ENCODE results near the gene ZNF160. TPM values are rescaled to one million over a fixed set of nuclear protein-coding genes. Genes with fewer than 3 reads are reported as not detected.

ZNF160 gene
- total and polyA plus RNA-seq, 7 donors, result 3.7 to 70.3 (median 20.9) TPM

GRCh38 chr19:53082929-53083328 lies 20.3 kb downstream of the ZNF160 start:
- H3K36me3 ChIP-seq, result peaks cover 3 to 67% (median 22%) of the 10 kb centered on the region in 4 donors

GRCh38 chr19:53079313-53079924 lies 23.8 kb downstream of the ZNF160 start:
- Histone ChIP-seq H3K27me3 (no peaks in the 10 kb centered on the region), H3K4me1 (peaks cover 0 to 8% (median 2%) of the 10 kb centered on the region in 4 donors), H3K4me3 (no peak overlapping the region), H3K9me3 (peaks cover 0 to 6% (median 3%) of the 10 kb centered on the region in 4 donors), H3K36me3 (peaks cover 0 to 48% (median 19%) of the 10 kb centered on the region in 4 donors), H3K27ac (no peak overlapping the region)
- TF ChIP-seq EP300 (IDR thresholded peaks at IDR 0.05) (no peak), POLR2A (IDR thresholded peaks at IDR 0.05) (no peak), POLR2AphosphoS5 (IDR thresholded peaks at IDR 0.05) (no peak), CTCF (IDR thresholded peaks at IDR 0.05) (no peak)
- no peak for DNase-seq
- 81 to 83% methylated on average over 8 of the region's 8 CpGs for WGBS, 2 donors
- intact Hi-C loops (cut with DNase I), result loop anchor here (10.0 kb wide), 1 partner anchor 115 kb away; the partner anchor contains the start of gene ZNF665

More at GRCh38 chr19:53082929-53083328, 20.3 kb downstream of the ZNF160 start:
- Histone ChIP-seq H3K4me1 (no peaks in the 10 kb centered on the region), H3K4me3 (no peak overlapping the region), H3K27ac (no peak overlapping the region), H3K9me3 (peaks cover 0 to 6% (median 2%) of the 10 kb centered on the region in 4 donors), H3K27me3 (no peaks in the 10 kb centered on the region)
- TF ChIP-seq CTCF (IDR thresholded peaks at IDR 0.05) (no peak), POLR2A (IDR thresholded peaks at IDR 0.05) (no peak), POLR2AphosphoS5 (IDR thresholded peaks at IDR 0.05) (no peak), EP300 (IDR thresholded peaks at IDR 0.05) (no peak)
- no peak for DNase-seq
- WGBS, 2 donors, result 96 to 97% methylated on average over 3 of the region's 3 CpGs
- intact Hi-C loops (cut with DNase I), result no loop called here

GRCh38 chr19:53078668-53079067 lies 24.6 kb downstream of the ZNF160 start:
- Histone ChIP-seq H3K27me3 (no peaks in the 10 kb centered on the region), H3K4me1 (peaks cover 0 to 8% (median 2%) of the 10 kb centered on the region in 4 donors), H3K9me3 (peaks cover 0 to 9% (median 3%) of the 10 kb centered on the region in 4 donors), H3K36me3 (peaks cover 3 to 48% (median 23%) of the 10 kb centered on the region in 4 donors), H3K4me3 (no peak overlapping the region), H3K27ac (no peak overlapping the region)
- WGBS, 2 donors, result 87 to 97% methylated on average over 1 of the region's 1 CpG
- no peak for TF ChIP-seq POLR2A (IDR thresholded peaks at IDR 0.05)
- TF ChIP-seq POLR2AphosphoS5 (IDR thresholded peaks at IDR 0.05), result no peak
- no peak for TF ChIP-seq EP300 (IDR thresholded peaks at IDR 0.05)
- TF ChIP-seq CTCF (IDR thresholded peaks at IDR 0.05), result no peak
- no peak for DNase-seq
- intact Hi-C loops (cut with DNase I), result loop anchor here (10.0 kb wide), 1 partner anchor 116 kb away; the partner anchor contains the start of gene ZNF665

- intact Hi-C loops (cut with DNase I), result loop anchor here (10.0 kb wide), 1 partner anchor 118 kb away; the partner anchor contains the start of gene ZNF665
Observed at GRCh38 chr19:53076984-53077383, 26.2 kb downstream of the ZNF160 start.

More at GRCh38 chr19:53076984-53077383, 26.2 kb downstream of the ZNF160 start:
- Histone ChIP-seq H3K9me3 (peaks cover 0 to 13% (median 3%) of the 10 kb centered on the region in 4 donors), H3K36me3 (peaks cover 11 to 48% (median 37%) of the 10 kb centered on the region in 4 donors), H3K4me1 (peaks cover 0 to 8% (median 2%) of the 10 kb centered on the region in 4 donors), H3K27ac (no peak overlapping the region), H3K27me3 (no peaks in the 10 kb centered on the region), H3K4me3 (no peak overlapping the region)
- WGBS, 2 donors, result 65 to 88% methylated on average over 10 of the region's 10 CpGs
- no peak for TF ChIP-seq POLR2AphosphoS5 (IDR thresholded peaks at IDR 0.05)
- peak in 3 of 4 experiments; percentile 17 to 74 (median 39) for TF ChIP-seq CTCF (IDR thresholded peaks at IDR 0.05)
- peak; percentile 64 for DNase-seq

Data from sigmoid colon (tissue), 7 donors.